ENCODE measurements around the gene TM2D3.

DNA sequence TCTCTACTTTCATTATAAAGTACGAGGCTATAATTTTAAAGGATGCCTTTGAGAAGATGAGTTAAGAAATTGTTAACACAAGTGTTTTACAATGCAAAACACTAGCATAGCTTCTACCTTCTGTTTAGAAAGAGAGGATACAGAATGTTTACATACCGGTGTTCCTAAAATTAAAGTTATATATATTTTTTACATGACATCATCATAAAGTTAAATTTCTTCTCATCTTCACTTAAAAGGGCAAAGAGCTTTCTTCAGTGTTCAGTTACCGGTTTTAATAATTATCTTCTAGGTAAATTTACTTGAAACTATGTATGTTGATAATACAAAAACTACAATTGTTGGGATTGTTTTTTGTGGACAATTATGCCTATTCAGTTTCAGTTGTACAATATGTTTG, 32.7 kb upstream of the TM2D3 start:
- TF ChIP-seq CTCF (IDR thresholded peaks at IDR 0.05) (no peak), EZH2 (IDR thresholded peaks at IDR 0.05; ENCODE audit: borderline replicate concordance, insufficient read depth, low read depth, low read length, poor library complexity, severe bottlenecking) (no peak)

All from B cell (primary cell).